Activated CD8-positive, alpha-beta T cell treated with anti-CD3 and anti-CD28 coated beads for 36 hours (primary cell): ENCODE measurements around the gene TTC23. TPM values are rescaled to one million over a fixed set of nuclear protein-coding genes. Genes with fewer than 3 reads are reported as not detected.

ENCODE experiments used
- ATAC-seq: fragments of 200-7000 bp; cut with Tn5 transposase; one replicate; pipeline ENCODE4 v1.10.0; 2021; ENCODE audit warnings: mild to moderate bottlenecking, moderate library complexity
- CTCF ChIA-PET: fragments of 350-600 bp; sonication (Branson Sonifier 250); formaldehyde crosslinking; loops from one replicate; lab custom pipeline; 2021; ENCODE audit warnings: antibody characterized with exemption; lab: Charles Lee
- POLR2A ChIA-PET: fragments of 350-600 bp; sonication (Branson Sonifier 250); formaldehyde crosslinking; loops from one replicate; lab custom pipeline; 2021; ENCODE audit warnings: antibody characterized with exemption; lab: Charles Lee
- DNase-seq: peaks from one replicate; pipeline ENCODE4 v3.0.0-alpha.2; 2020
- H3K27ac Mint-ChIP-seq: one replicate; pipeline ENCODE4 v1.8.0; 2021; ENCODE audit warnings: mild to moderate bottlenecking, mixed read lengths
- H3K27me3 Mint-ChIP-seq: one replicate; pipeline ENCODE4 v1.8.0; 2021; ENCODE audit warnings: mixed read lengths
- H3K36me3 Mint-ChIP-seq: one replicate; pipeline ENCODE4 v1.8.0; 2021; ENCODE audit warnings: low read depth, mixed read lengths
- H3K4me1 Mint-ChIP-seq: one replicate; pipeline ENCODE4 v1.8.0; 2021; ENCODE audit warnings: low read depth, mixed read lengths
- H3K4me3 Mint-ChIP-seq: one replicate; pipeline ENCODE4 v1.8.0; 2021; ENCODE audit warnings: mild to moderate bottlenecking, moderate library complexity, mixed read lengths
- H3K9me3 Mint-ChIP-seq: one replicate; pipeline ENCODE4 v1.8.0; 2021; ENCODE audit warnings: mixed read lengths
- CTCF ChIP-seq: fragments of 200-600 bp; IDR thresholded peaks from one replicate; pipeline ENCODE4 v1.8.0; 2022; ENCODE audit warnings: antibody characterized with exemption, mild to moderate bottlenecking
- intact Hi-C: fragments of 100-400 bp; cut with micrococcal nuclease; formaldehyde crosslinking; loops from one replicate; pipeline ENCODE4 v1.10.0; 2022
- total RNA-seq, 2 experiments: library from RNA; stranded (reverse); gene quantifications; one replicate each; pipeline ENCODE4 v1.2.3, GENCODE V29; 2021

TTC23 gene
- total RNA-seq, 2 experiments from 2014 or later: 4.3 to 4.4 TPM

- intact Hi-C loops: no loop called here
- ATAC-seq (no peak), DNase-seq (no peak)
- H3K4me3 Mint-ChIP-seq: no peak overlapping the region
- CTCF ChIA-PET: interaction anchor here (1.0 to 8.5 kb wide), 3 partner anchors 11 to 419 kb away, joined by 4 to 85 read pairs (median 4); no protein-coding TSS in a partner anchor
- no peaks in the 10 kb centered on the region for H3K27me3 Mint-ChIP-seq
- H3K9me3 Mint-ChIP-seq: peaks cover 3% of the 10 kb centered on the region
- peaks cover 7% of the 10 kb centered on the region for H3K36me3 Mint-ChIP-seq
- POLR2A ChIA-PET: no interaction called here
- H3K27ac Mint-ChIP-seq: no peak overlapping the region
- TF ChIP-seq CTCF: no peak
- H3K4me1 Mint-ChIP-seq: peaks cover 40% of the 10 kb centered on the region
Measured at GRCh38 chr15:99283717-99284116, 34.3 kb upstream of the TTC23 start.

- Mint-ChIP-seq H3K4me1 (peaks cover 40% of the 10 kb centered on the region), H3K9me3 (peaks cover 3% of the 10 kb centered on the region), H3K27me3 (no peaks in the 10 kb centered on the region), H3K36me3 (peaks cover 9% of the 10 kb centered on the region), H3K27ac (no peak overlapping the region), H3K4me3 (no peak overlapping the region)
- no peak for DNase-seq
- ChIA-PET CTCF (interaction anchor here (1.3 to 8.5 kb wide), 4 partner anchors 10 to 420 kb away, joined by 3 to 85 read pairs (median 8); no protein-coding TSS in a partner anchor), POLR2A (no interaction called here)
- no peak for TF ChIP-seq CTCF
- ATAC-seq: no peak
- intact Hi-C loops: no loop called here
Measured at GRCh38 chr15:99282586-99282985, 33.2 kb upstream of the TTC23 start.

GRCh38 chr15:99282121-99282520, 32.7 kb upstream of the TTC23 start:
- TF ChIP-seq CTCF: no peak

GRCh38 chr15:99279827-99280226, 30.4 kb upstream of the TTC23 start:
- peaks cover 9% of the 10 kb centered on the region for H3K36me3 Mint-ChIP-seq
- peak; percentile 37 for ATAC-seq
- peaks cover 3% of the 10 kb centered on the region for H3K9me3 Mint-ChIP-seq
- ChIA-PET CTCF (interaction anchor here (1.6 to 1.9 kb wide), 2 partner anchors 424 to 476 kb away, joined by 7 to 10 read pairs; no protein-coding TSS in a partner anchor), POLR2A (interaction anchor here (0.6 to 1.1 kb wide), 3 partner anchors 44 to 425 kb away, joined by 3 read pairs; no protein-coding TSS in a partner anchor)
- peak; percentile 41 for DNase-seq
- no peaks in the 10 kb centered on the region for H3K27me3 Mint-ChIP-seq
- H3K4me1 Mint-ChIP-seq: peaks cover 43% of the 10 kb centered on the region
- no peak overlapping the region for H3K4me3 Mint-ChIP-seq
- H3K27ac Mint-ChIP-seq: peak overlapping the region; percentile 68
- intact Hi-C loops: no loop called here
- TF ChIP-seq CTCF: no peak

More at GRCh38 chr15:99282121-99282520, 32.7 kb upstream of the TTC23 start:
- POLR2A ChIA-PET: no interaction called here
- Mint-ChIP-seq H3K4me3 (no peak overlapping the region), H3K9me3 (peaks cover 3% of the 10 kb centered on the region), H3K27ac (no peak overlapping the region), H3K27me3 (no peaks in the 10 kb centered on the region), H3K36me3 (peaks cover 9% of the 10 kb centered on the region), H3K4me1 (peaks cover 42% of the 10 kb centered on the region)
- CTCF ChIA-PET: interaction anchor here (1.3 to 8.5 kb wide), 6 partner anchors 9 to 474 kb away, joined by 3 to 85 read pairs (median 5); no protein-coding TSS in a partner anchor
- DNase-seq: no peak
- ATAC-seq: no peak
- intact Hi-C loops: no loop called here

- Mint-ChIP-seq H3K9me3 (peaks cover 3% of the 10 kb centered on the region), H3K36me3 (peaks cover 9% of the 10 kb centered on the region), H3K27me3 (no peaks in the 10 kb centered on the region), H3K27ac (peak overlapping the region; percentile 68), H3K4me1 (peaks cover 37% of the 10 kb centered on the region), H3K4me3 (no peak overlapping the region)
- no peak for TF ChIP-seq CTCF
- POLR2A ChIA-PET: interaction anchor here (0.6 to 1.1 kb wide), 3 partner anchors 45 to 425 kb away, joined by 3 read pairs; no protein-coding TSS in a partner anchor
- ATAC-seq (no peak), DNase-seq (no peak)
- CTCF ChIA-PET: interaction anchor here (1.6 to 1.9 kb wide), 2 partner anchors 425 to 477 kb away, joined by 7 to 10 read pairs; no protein-coding TSS in a partner anchor
- intact Hi-C loops: no loop called here
Measured at GRCh38 chr15:99279290-99279689, 29.9 kb upstream of the TTC23 start.
